ENCODE results near the gene JUP.

DNA sequence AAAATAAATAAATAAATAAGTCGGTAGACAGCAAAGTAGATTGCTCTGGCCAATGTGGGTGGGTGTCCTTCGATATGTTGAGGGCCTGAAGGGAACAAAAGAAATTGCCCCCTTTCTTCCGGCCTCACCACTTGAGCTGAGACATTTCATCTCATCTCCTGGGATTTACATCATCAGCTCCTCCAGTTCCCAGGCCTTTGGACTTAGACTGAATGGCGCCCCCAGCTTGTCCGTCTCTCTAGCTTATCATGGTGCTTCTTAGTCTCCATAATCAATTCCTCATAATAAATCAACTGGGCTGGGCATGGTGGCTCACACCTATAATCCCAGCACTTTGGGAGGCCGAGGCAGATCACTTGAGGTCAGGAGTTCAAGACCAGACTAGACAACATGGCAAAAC lies 38.2 kb downstream of the JUP start:
- TF ChIP-seq POLR2A (IDR thresholded peaks at IDR 0.05; ENCODE audit: low read length) (no peak), GATA1 (IDR thresholded peaks at IDR 0.05; ENCODE audit: low read depth, low read length) (no peak)
